HG03095 (cell line): ENCODE measurements around the gene XPO6.

ENCODE experiments used
- ATAC-seq: cut with Tn5 transposase; IDR thresholded peaks from one replicate; pipeline ENCODE4 v1.9.1; 2021; ENCODE audit warnings: moderate library complexity; ENCODE audit not compliant: unreplicated experiment

The XPO6 gene

GRCh38 chr16:28067604-28068379 lies 144.0 kb downstream of the XPO6 start:
- ATAC-seq = no peak

- ATAC-seq = no peak
Observed at GRCh38 chr16:28064706-28065249, 147.0 kb downstream of the XPO6 start.

GRCh38 chr16:28064150-28064549 lies 147.6 kb downstream of the XPO6 start:
- ATAC-seq = no peak

GRCh38 chr16:28063591-28064061 lies 148.1 kb downstream of the XPO6 start, which contains the start of gene GSG1L:
Gene GSG1L (minus strand): TSS chr16:28063714. CDS start chr16:28063424, 290 bp downstream.
- ATAC-seq = no peak

GRCh38 chr16:28062847-28063521 lies 148.8 kb downstream of the XPO6 start:
- ATAC-seq = no peak

GRCh38 chr16:28062261-28062846 lies 149.4 kb downstream of the XPO6 start:
- no peak for ATAC-seq

- ATAC-seq = no peak
Observed at GRCh38 chr16:28061352-28062101, 150.2 kb downstream of the XPO6 start.

- ATAC-seq = no peak
Observed at GRCh38 chr16:28059841-28060575, 151.8 kb downstream of the XPO6 start.

GRCh38 chr16:28058839-28059589 lies 152.8 kb downstream of the XPO6 start:
- ATAC-seq = no peak

- ATAC-seq = no peak
Observed at GRCh38 chr16:28057949-28058348, 153.8 kb downstream of the XPO6 start.

GRCh38 chr16:28053461-28053860 lies 158.3 kb downstream of the XPO6 start:
- ATAC-seq = no peak

- ATAC-seq = no peak
Observed at GRCh38 chr16:28052274-28053128, 159.3 kb downstream of the XPO6 start.

- no peak for ATAC-seq
Observed at GRCh38 chr16:28051486-28051885, 160.3 kb downstream of the XPO6 start.
